GM19328 (cell line): ENCODE data around the gene SNTG2.

Experiments used
- ATAC-seq: cut with Tn5 transposase; IDR thresholded peaks from one replicate; pipeline ENCODE4 v1.9.1; 2021; ENCODE audit warnings: mild to moderate bottlenecking, moderate library complexity; ENCODE audit not compliant: unreplicated experiment

SNTG2 gene

GRCh38 chr2:1047485-1047884 lies 96.8 kb downstream of the SNTG2 start:
- ATAC-seq: no peak

- no peak for ATAC-seq
Measured at GRCh38 chr2:1049691-1050090, 99.0 kb downstream of the SNTG2 start.

GRCh38 chr2:1051075-1051474 lies 100.4 kb downstream of the SNTG2 start:
- no peak for ATAC-seq

GRCh38 chr2:1052771-1053191 lies 102.1 kb downstream of the SNTG2 start:
- no peak for ATAC-seq

GRCh38 chr2:1053786-1054185 lies 103.1 kb downstream of the SNTG2 start:
- ATAC-seq: no peak

- no peak for ATAC-seq
Measured at GRCh38 chr2:1054399-1054798, 103.8 kb downstream of the SNTG2 start.

- ATAC-seq: no peak
Measured at GRCh38 chr2:1055014-1055595, 104.5 kb downstream of the SNTG2 start.

- no peak for ATAC-seq
Measured at GRCh38 chr2:1060372-1060771, 109.7 kb downstream of the SNTG2 start.

GRCh38 chr2:1060987-1061386 lies 110.3 kb downstream of the SNTG2 start:
- ATAC-seq: no peak

GRCh38 chr2:1068241-1068640 lies 117.6 kb downstream of the SNTG2 start:
- no peak for ATAC-seq

GRCh38 chr2:1068822-1069221 lies 118.2 kb downstream of the SNTG2 start:
- ATAC-seq: no peak

GRCh38 chr2:1069847-1070246 lies 119.2 kb downstream of the SNTG2 start:
- no peak for ATAC-seq

- no peak for ATAC-seq
Measured at GRCh38 chr2:1070601-1071000, 120.0 kb downstream of the SNTG2 start.

GRCh38 chr2:1071650-1072049 lies 121.0 kb downstream of the SNTG2 start:
- ATAC-seq: no peak

- no peak for ATAC-seq
Measured at GRCh38 chr2:1072250-1072649, 121.6 kb downstream of the SNTG2 start.

GRCh38 chr2:1077911-1078310 lies 127.3 kb downstream of the SNTG2 start:
- ATAC-seq: no peak

- no peak for ATAC-seq
Measured at GRCh38 chr2:1078326-1078725, 127.7 kb downstream of the SNTG2 start.

GRCh38 chr2:1079873-1080799 lies 129.5 kb downstream of the SNTG2 start:
- no peak for ATAC-seq

GRCh38 chr2:1081451-1082225 lies 131.0 kb downstream of the SNTG2 start:
- ATAC-seq: no peak

GRCh38 chr2:1082456-1083205 lies 132.0 kb downstream of the SNTG2 start:
- no peak for ATAC-seq
